ENCODE measurements around the gene PTPN3. TPM values are rescaled to one million over a fixed set of nuclear protein-coding genes. Genes with fewer than 3 reads are reported as not detected.
A peak's percentile ranks its signal among the peaks of the same experiment; 100 is the strongest.

PTPN3 gene
- total RNA-seq, 1 experiment from 2014 or later = 10.4 TPM

GRCh38 chr9:109469646-109470358, 28.3 kb downstream of the PTPN3 start:
- DNase-seq (ENCODE audit: low read depth, low spot score) (peak; percentile 71), ATAC-seq (peak; percentile 96)
- no TSS peak for BruUV-seq (replicated peaks)
- peak; percentile 91 for TF ChIP-seq CTCF (IDR thresholded peaks at IDR 0.05)
- TF ChIP-seq POLR2AphosphoS5 (IDR thresholded peaks at IDR 0.05; ENCODE audit: low read depth, low read length) = no peak
- H3K36me3 ChIP-seq (ENCODE audit: control insufficient read depth, insufficient read depth, low read length) = no peaks in the 10 kb centered on the region
- H3K4me3 ChIP-seq (ENCODE audit: low read depth in 2 of 2, low read length in 2 of 2) = peak overlapping the region; percentile 18 to 19; a peak in 3 of 4 replicates
- in situ Hi-C loops (cut with HindIII; ENCODE audit: low pct_unique_long_range_greater_than_20kb, low sequenced_read_pairs) = no loop called here
- intact Hi-C loops (cut with micrococcal nuclease; ENCODE audit: unreplicated experiment) = no loop called here
- POLR2A ChIA-PET = interaction anchor here (0.7 kb wide), 2 partner anchors 43 to 719 kb away, joined by 4 read pairs; no protein-coding TSS in a partner anchor
- H3K27me3 ChIP-seq (ENCODE audit: control insufficient read depth, insufficient read depth, low read length) = no peaks in the 10 kb centered on the region
- no peaks in the 10 kb centered on the region for H3K9me3 ChIP-seq (ENCODE audit: control insufficient read depth, insufficient read depth, low read depth, low read length)
- H3K27ac ChIP-seq (ENCODE audit: low read length) = peak overlapping the region; percentile 65
- CTCF ChIA-PET = interaction anchor here (0.7 to 1.7 kb wide), 4 partner anchors 27 to 140 kb away, joined by 3 to 20 read pairs (median 4); no protein-coding TSS in a partner anchor
- peaks cover 23% of the 10 kb centered on the region for H3K4me1 ChIP-seq (ENCODE audit: control insufficient read depth, insufficient read depth, low read length)

- in situ Hi-C loops (cut with HindIII; ENCODE audit: low pct_unique_long_range_greater_than_20kb, low sequenced_read_pairs) (no loop called here), intact Hi-C loops (cut with micrococcal nuclease; ENCODE audit: unreplicated experiment) (no loop called here)
- no peak overlapping the region for H3K4me3 ChIP-seq (ENCODE audit: low read depth in 2 of 2, low read length in 2 of 2)
- no peak overlapping the region for H3K27ac ChIP-seq (ENCODE audit: low read length)
- H3K27me3 ChIP-seq (ENCODE audit: control insufficient read depth, insufficient read depth, low read length) = no peaks in the 10 kb centered on the region
- no TSS peak for BruUV-seq (replicated peaks)
- peaks cover 23% of the 10 kb centered on the region for H3K4me1 ChIP-seq (ENCODE audit: control insufficient read depth, insufficient read depth, low read length)
- DNase-seq (ENCODE audit: low read depth, low spot score) (no peak), ATAC-seq (no peak)
- no peaks in the 10 kb centered on the region for H3K9me3 ChIP-seq (ENCODE audit: control insufficient read depth, insufficient read depth, low read depth, low read length)
- no peaks in the 10 kb centered on the region for H3K36me3 ChIP-seq (ENCODE audit: control insufficient read depth, insufficient read depth, low read length)
- ChIA-PET POLR2A (no interaction called here), CTCF (interaction anchor here (1.7 kb wide), 1 partner anchor 28 kb away, joined by 20 read pairs; no protein-coding TSS in a partner anchor)
- TF ChIP-seq SIN3A (IDR thresholded peaks at IDR 0.05; ENCODE audit: borderline replicate concordance, insufficient read depth, low read depth, low read length) (no peak), POLR2AphosphoS5 (IDR thresholded peaks at IDR 0.05; ENCODE audit: low read depth, low read length) (no peak), REST (IDR thresholded peaks at IDR 0.05; ENCODE audit: insufficient read depth in 1 of 2, low read depth in 2 of 2, low read length in 1 of 2) (no peak)
Observed at GRCh38 chr9:109468927-109469326, 29.2 kb downstream of the PTPN3 start.

GRCh38 chr9:109467936-109468335, 30.2 kb downstream of the PTPN3 start:
- ATAC-seq (no peak), DNase-seq (ENCODE audit: low read depth, low spot score) (no peak)
- in situ Hi-C loops (cut with HindIII; ENCODE audit: low pct_unique_long_range_greater_than_20kb, low sequenced_read_pairs) (no loop called here), intact Hi-C loops (cut with micrococcal nuclease; ENCODE audit: unreplicated experiment) (no loop called here)
- no peak for TF ChIP-seq REST (IDR thresholded peaks at IDR 0.05; ENCODE audit: insufficient read depth in 1 of 2, low read depth in 2 of 2, low read length in 1 of 2)
- no peak for TF ChIP-seq SIN3A (IDR thresholded peaks at IDR 0.05; ENCODE audit: borderline replicate concordance, insufficient read depth, low read depth, low read length)
- no peak for TF ChIP-seq POLR2AphosphoS5 (IDR thresholded peaks at IDR 0.05; ENCODE audit: low read depth, low read length)
- TF ChIP-seq CTCF (IDR thresholded peaks at IDR 0.05) = no peak
- TF ChIP-seq TCF7L2 (IDR thresholded peaks at IDR 0.05; ENCODE audit: low read depth, low read length) = no peak
- no peaks in the 10 kb centered on the region for H3K36me3 ChIP-seq (ENCODE audit: control insufficient read depth, insufficient read depth, low read length)
- BruUV-seq (replicated peaks) = no TSS peak
- H3K9me3 ChIP-seq (ENCODE audit: control insufficient read depth, insufficient read depth, low read depth, low read length) = no peaks in the 10 kb centered on the region
- H3K27ac ChIP-seq (ENCODE audit: low read length) = no peak overlapping the region
- no peak overlapping the region for H3K4me3 ChIP-seq (ENCODE audit: low read depth in 2 of 2, low read length in 2 of 2)
- peaks cover 16% of the 10 kb centered on the region for H3K4me1 ChIP-seq (ENCODE audit: control insufficient read depth, insufficient read depth, low read length)
- no peaks in the 10 kb centered on the region for H3K27me3 ChIP-seq (ENCODE audit: control insufficient read depth, insufficient read depth, low read length)
- ChIA-PET CTCF (no interaction called here), POLR2A (interaction anchor here (0.6 kb wide), 1 partner anchor 63 kb away, joined by 3 read pairs; no protein-coding TSS in a partner anchor)
